Lung (tissue), 12 donors: ENCODE results near the gene HEMGN. TPM values are rescaled to one million over a fixed set of nuclear protein-coding genes. Genes with fewer than 3 reads are reported as not detected.

Experiments
- ATAC-seq: fragments of 200-7000 bp; cut with Tn5 transposase; one replicate; pipeline ENCODE4 v1.9.1; 2020; ENCODE audit warnings: moderate number of reproducible peaks; ENCODE audit not compliant: insufficient read depth, low FRiP score
- DNase-seq, 3 donors: peaks; one replicate each; pipeline ENCODE4 v3.0.0-alpha.2; 2013 to 2017
- H3K27ac ChIP-seq, 2 donors: one replicate each; pipeline ENCODE4 v1.5.1; 2013; ENCODE audit warnings: mild to moderate bottlenecking in 2 of 2, moderate library complexity in 2 of 2, control low read depth in 1 of 2, inconsistent platforms in 1 of 2, low read depth in 1 of 2, low read length in 1 of 2
- H3K27me3 ChIP-seq, 3 donors: one replicate each; pipeline ENCODE4 v1.5.1; 2013; ENCODE audit warnings: low read length in 2 of 3; ENCODE audit not compliant: control insufficient read depth in 3 of 3, insufficient read depth in 3 of 3
- H3K36me3 ChIP-seq, 4 donors: one replicate each; pipeline ENCODE4 v1.5.1; 2013; ENCODE audit warnings: low read length in 4 of 4, mild to moderate bottlenecking in 1 of 4, moderate library complexity in 1 of 4; ENCODE audit not compliant: control insufficient read depth in 4 of 4, insufficient read depth in 4 of 4
- H3K4me1 ChIP-seq, 5 donors: one replicate each; pipeline ENCODE4 v1.5.1; 2013; ENCODE audit warnings: low read length in 5 of 5, mild to moderate bottlenecking in 2 of 5, moderate library complexity in 1 of 5; ENCODE audit not compliant: control insufficient read depth in 5 of 5, insufficient read depth in 5 of 5
- H3K4me3 ChIP-seq: one replicate; pipeline ENCODE4 v1.5.1; 2013; ENCODE audit warnings: mild to moderate bottlenecking, control low read depth, moderate library complexity
- H3K9ac ChIP-seq, 2 donors: one replicate each; pipeline ENCODE4 v1.5.1; 2013; ENCODE audit warnings: low read length in 2 of 2, control low read depth in 1 of 2; ENCODE audit not compliant: insufficient read depth in 1 of 2
- H3K9me3 ChIP-seq, 4 donors: one replicate each; pipeline ENCODE4 v1.5.1; 2013; ENCODE audit warnings: low read length in 3 of 4, mild to moderate bottlenecking in 1 of 4, moderate library complexity in 1 of 4; ENCODE audit not compliant: control insufficient read depth in 4 of 4, insufficient read depth in 3 of 4
- WGBS, 2 donors: extraction: QIAGEN DNeasy Blood & Tissue Kit; methylation state at CpG; one replicate each; pipeline ENCODE4 v1.1.7; 2013; 5-methylcytosine and 5-hydroxymethylcytosine counted together
- polyA plus RNA-seq, 2 donors: library from polyadenylated mRNA; stranded (reverse); fragments of 200-250 nt; gene quantifications; one replicate each; pipeline ENCODE4 v1.2.1, GENCODE V29; 2013
- total RNA-seq, 2 donors: library from RNA; depleted of rRNA in 1 of 2; stranded (reverse); fragments of >200 nt in 1 of 2; gene quantifications; one replicate each; pipeline ENCODE4 v1.2.1, GENCODE V29; 2014 to 2021
- TF ChIP-seq, protein P1 (sequence below): IDR thresholded peaks from 2 replicates; pipeline ENCODE4 v1.5.1; 2012; ENCODE audit warnings: mild to moderate bottlenecking; ENCODE audit errors: control extremely low read depth, extremely low read depth
- donor health status: control.
- donor health status: control.
- donor health status: Bipolar disorder and iron deficiency.
- donor health status: healthy.
- donor health status: DM: yes; HTN: yes; CAD: no.

Gene HEMGN
- total and polyA plus RNA-seq, 4 donors: 0.14 to 21.6 (median 0.31) TPM

DNA sequence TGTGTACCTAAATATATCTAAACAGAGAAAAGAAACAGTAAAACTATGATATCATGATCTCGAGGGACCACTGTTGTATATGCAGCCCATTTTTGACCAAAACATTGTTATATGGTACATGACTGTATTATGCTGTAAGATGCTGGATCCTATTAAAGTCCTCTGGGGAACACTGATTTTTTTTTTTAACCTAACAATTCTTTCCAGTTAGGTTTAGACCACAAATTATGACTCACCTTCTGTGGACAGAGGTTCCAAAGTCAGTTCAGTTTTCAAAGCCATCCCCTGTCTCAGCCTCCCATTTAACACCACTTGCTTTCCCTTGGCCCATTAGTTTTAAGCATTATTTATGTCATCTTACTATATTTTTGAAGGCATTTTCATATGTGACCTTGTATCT, 42.8 kb downstream of the HEMGN start:
- WGBS, 2 donors: 95 to 96% methylated on average over 1 of the region's 1 CpG
- TF ChIP-seq, protein P1, sequence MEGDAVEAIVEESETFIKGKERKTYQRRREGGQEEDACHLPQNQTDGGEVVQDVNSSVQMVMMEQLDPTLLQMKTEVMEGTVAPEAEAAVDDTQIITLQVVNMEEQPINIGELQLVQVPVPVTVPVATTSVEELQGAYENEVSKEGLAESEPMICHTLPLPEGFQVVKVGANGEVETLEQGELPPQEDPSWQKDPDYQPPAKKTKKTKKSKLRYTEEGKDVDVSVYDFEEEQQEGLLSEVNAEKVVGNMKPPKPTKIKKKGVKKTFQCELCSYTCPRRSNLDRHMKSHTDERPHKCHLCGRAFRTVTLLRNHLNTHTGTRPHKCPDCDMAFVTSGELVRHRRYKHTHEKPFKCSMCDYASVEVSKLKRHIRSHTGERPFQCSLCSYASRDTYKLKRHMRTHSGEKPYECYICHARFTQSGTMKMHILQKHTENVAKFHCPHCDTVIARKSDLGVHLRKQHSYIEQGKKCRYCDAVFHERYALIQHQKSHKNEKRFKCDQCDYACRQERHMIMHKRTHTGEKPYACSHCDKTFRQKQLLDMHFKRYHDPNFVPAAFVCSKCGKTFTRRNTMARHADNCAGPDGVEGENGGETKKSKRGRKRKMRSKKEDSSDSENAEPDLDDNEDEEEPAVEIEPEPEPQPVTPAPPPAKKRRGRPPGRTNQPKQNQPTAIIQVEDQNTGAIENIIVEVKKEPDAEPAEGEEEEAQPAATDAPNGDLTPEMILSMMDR: no peak

DNA sequence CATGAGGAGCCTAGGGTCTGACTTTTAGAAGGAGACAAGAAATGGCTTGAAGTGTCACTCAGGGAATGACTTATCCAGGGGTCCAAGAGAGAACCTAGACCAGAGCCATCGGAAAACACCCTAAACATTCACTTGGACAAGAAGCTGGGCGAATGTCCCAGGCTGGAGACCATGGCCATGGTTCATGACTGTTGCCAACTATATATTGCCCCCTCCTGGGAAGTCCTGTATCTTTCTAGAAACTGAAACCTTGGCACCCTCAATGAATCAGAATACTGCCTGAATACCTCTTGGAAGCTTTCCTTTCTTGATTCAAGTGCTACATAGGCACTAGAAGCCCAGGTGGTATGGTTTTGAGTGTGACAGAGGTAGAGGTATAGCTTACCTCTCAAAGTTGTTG, 45.6 kb downstream of the HEMGN start:
- TF ChIP-seq, protein P1: no peak
- WGBS, 2 donors: 88 to 89% methylated on average over 2 of the region's 2 CpGs
- Histone ChIP-seq H3K27ac (no peak overlapping the region), H3K4me3 (no peak overlapping the region), H3K9ac (no peak overlapping the region), H3K36me3 (no peaks in the 10 kb centered on the region), H3K27me3 (peaks cover 0 to 2% (median 0%) of the 10 kb centered on the region in 3 donors), H3K4me1 (no peaks in the 10 kb centered on the region), H3K9me3 (peaks cover 0 to 4% (median 0%) of the 10 kb centered on the region in 4 donors)
- DNase-seq (no peak), ATAC-seq (no peak)

More for the DNA sequence above, 42.8 kb downstream of the HEMGN start:
- Histone ChIP-seq H3K27me3 (no peaks in the 10 kb centered on the region), H3K4me1 (no peaks in the 10 kb centered on the region), H3K9me3 (peaks cover 0 to 4% (median 0%) of the 10 kb centered on the region in 4 donors), H3K36me3 (peaks cover 0 to 3% (median 2%) of the 10 kb centered on the region in 4 donors), H3K4me3 (no peak overlapping the region), H3K9ac (no peak overlapping the region), H3K27ac (no peak overlapping the region)
- DNase-seq (no peak), ATAC-seq (no peak)

DNA sequence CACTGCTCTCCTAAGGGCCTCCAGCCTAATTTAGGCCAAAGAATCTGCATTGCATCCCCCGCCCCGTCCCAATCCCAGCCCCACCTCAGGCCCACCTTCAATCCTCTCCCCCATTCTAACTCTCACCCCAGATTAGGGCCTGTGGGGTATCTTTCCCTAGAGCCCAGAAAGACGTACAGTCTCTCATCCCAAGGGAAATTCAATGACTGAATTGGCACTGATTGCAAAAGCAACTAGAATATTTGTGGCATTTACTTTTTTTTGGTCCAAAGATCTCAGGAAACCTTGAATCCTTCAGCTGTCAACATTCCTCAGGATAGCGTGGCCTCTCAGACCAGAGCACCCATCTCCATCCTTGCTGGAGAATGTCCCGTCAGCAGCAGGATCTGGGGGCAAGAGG, 46.2 kb downstream of the HEMGN start:
- no peak for ATAC-seq
- peaks cover 0 to 2% (median 0%) of the 10 kb centered on the region in 3 donors for H3K27me3 ChIP-seq
- WGBS, 2 donors: 86 to 94% methylated on average over 5 of the region's 5 CpGs
- H3K27ac ChIP-seq: no peak overlapping the region
- TF ChIP-seq, protein P1: no peak
- H3K9me3 ChIP-seq: peaks cover 0 to 4% (median 0%) of the 10 kb centered on the region in 4 donors
- no peak for DNase-seq
- no peak overlapping the region for H3K9ac ChIP-seq
- no peaks in the 10 kb centered on the region for H3K4me1 ChIP-seq
- H3K4me3 ChIP-seq: no peak overlapping the region
- no peaks in the 10 kb centered on the region for H3K36me3 ChIP-seq
